ENCODE data around the gene FURIN. TPM values are rescaled to one million over a fixed set of nuclear protein-coding genes. Genes with fewer than 3 reads are reported as not detected.

Gene FURIN
- total and polyA plus RNA-seq, 2 of the 4 experiments (the other 2 are of a cell fraction): 34.8 to 54.3 TPM

DNA sequence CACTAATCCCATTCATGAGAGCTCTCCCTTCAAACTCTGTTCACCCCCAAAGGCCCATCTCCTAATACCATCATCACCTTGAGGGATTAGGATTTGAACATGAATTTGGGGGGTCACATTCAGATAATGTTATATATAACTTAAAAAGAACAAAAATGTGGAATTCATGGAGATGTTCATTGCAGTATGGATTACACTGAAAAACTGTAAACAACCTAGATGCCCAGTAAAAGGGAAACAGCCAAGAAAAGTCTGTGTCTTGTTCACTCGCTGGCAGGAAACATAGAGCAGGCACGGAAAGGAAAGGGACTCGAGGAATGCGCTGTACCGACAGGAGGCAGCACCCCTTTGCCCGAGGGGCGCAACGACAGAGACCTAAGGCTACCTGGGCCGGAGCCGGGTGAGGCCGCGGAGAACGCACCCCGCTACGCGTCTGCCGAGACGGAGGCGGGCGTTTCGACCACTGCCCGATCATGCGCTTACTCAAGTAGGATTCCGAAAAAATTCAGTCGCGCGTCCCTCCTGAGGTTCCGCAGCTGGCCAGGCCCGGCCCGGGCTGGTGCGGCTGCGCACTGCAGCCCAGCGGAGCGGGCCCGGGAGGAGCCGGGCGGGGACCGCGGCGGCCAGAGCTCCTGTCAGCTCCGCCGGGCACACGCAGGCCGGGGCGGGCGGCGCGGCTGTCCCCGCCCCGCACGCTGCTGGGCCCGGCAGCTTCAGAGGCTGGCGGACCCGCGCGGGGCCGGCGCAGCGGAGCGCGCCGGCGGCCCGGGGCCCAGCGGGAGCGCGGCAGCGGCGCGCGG is 33.9 kb downstream of the FURIN start:
- in situ Hi-C loops (cut with MboI; ENCODE audit: low sequenced_read_pairs) (no loop called here), dilution Hi-C loops (cut with HindIII; ENCODE audit: low sequenced_read_pairs, unreplicated experiment) (no loop called here), intact Hi-C loops (cut with micrococcal nuclease) (loop anchor here (2.0 kb wide), 1 partner anchor 33 kb away; the partner anchor contains the start of gene UNC45A)
- POLR2A ChIA-PET (ENCODE audit: unreplicated experiment): interaction anchor here (0.6 to 0.9 kb wide), 2 partner anchors 17 to 237 kb away, joined by 5 to 6 read pairs; no protein-coding TSS in a partner anchor
- Histone ChIP-seq H3K23ac (ENCODE audit: low read depth, low read length) (peak overlapping the region; percentile 39; the same call in 1 of the 2 replicates), H4K8ac (ENCODE audit: low read depth in 2 of 2, low read length in 2 of 2) (peak overlapping the region; percentile 21 to 97), H3K4ac (ENCODE audit: low read depth, low read length) (peak overlapping the region; percentile 78), H3K14ac (replicated peaks; ENCODE audit: low read depth, low read length) (peak overlapping the region; percentile 86), H3K4me2 (ENCODE audit: low read depth, low read length) (peak overlapping the region; percentile 68), H2BK15ac (ENCODE audit: low read depth, low read length) (0 out of 3 replicates have a peak overlapping the region, but pooled peaks have one; percentile 3), H4K91ac (ENCODE audit: insufficient read depth, low read depth, low read length) (peak overlapping the region; percentile 54; the same call in 1 of the 2 replicates), H3K9ac (ENCODE audit: low read depth, low read length) (peak overlapping the region; percentile 64), H3K9me3 (ENCODE audit: control insufficient read depth, insufficient read depth, low read length) (no peaks in the 10 kb centered on the region), H3K9me1 (ENCODE audit: insufficient read depth, low read length) (no peaks in the 10 kb centered on the region), H4K5ac (ENCODE audit: low read depth, low read length) (peak overlapping the region; percentile 15), H3K18ac (ENCODE audit: low read depth, low read length) (peak overlapping the region; percentile 1; the same call in 1 of the 2 replicates), H4K20me1 (ENCODE audit: insufficient read depth, low read length) (no peaks in the 10 kb centered on the region), H3K56ac (ENCODE audit: extremely low read depth, insufficient read depth, low read length) (peak overlapping the region; percentile 76; the same call in 1 of the 2 replicates), H2AK9ac (replicated peaks; ENCODE audit: low read depth, low read length, poor library complexity) (peak overlapping the region; percentile 60), H3K27me3 (ENCODE audit: control insufficient read depth, insufficient read depth, low read length) (no peaks in the 10 kb centered on the region), H2BK5ac (ENCODE audit: low read depth, low read length, poor library complexity, severe bottlenecking) (peak overlapping the region; percentile 32), H3K36me3 (ENCODE audit: control insufficient read depth, insufficient read depth, low read length) (peaks cover 17% of the 10 kb centered on the region; the same call in 1 of the 2 replicates), H2BK120ac (ENCODE audit: low read depth, low read length) (peak overlapping the region; percentile 74; the same call in 1 of the 2 replicates), H3K4me1 (ENCODE audit: control insufficient read depth, insufficient read depth, low read length) (peaks cover 4% of the 10 kb centered on the region; the same call in 1 of the 2 replicates), H2BK20ac (ENCODE audit: low read depth, low read length) (peak overlapping the region; percentile 3; the same call in 1 of the 2 replicates), H2AK5ac (ENCODE audit: low read depth, low read length) (no peak overlapping the region), H3K4me3 (ENCODE audit: insufficient read depth, low read depth, low read length) (peak overlapping the region; percentile 56), H3K79me1 (ENCODE audit: low read depth in 1 of 2, low read length in 2 of 2) (peaks cover 0 to 13% of the 10 kb centered on the region in 2 experiments; a peak in 2 of 4 replicates), H2AFZ (replicated peaks; ENCODE audit: low read length, poor library complexity) (peak overlapping the region; percentile 94), H3K27ac (ENCODE audit: insufficient read depth, low read length) (peak overlapping the region; percentile 71)
- peak; percentile 93 for ATAC-seq (ENCODE audit: low read depth)
- TF ChIP-seq SMC3 (IDR thresholded peaks at IDR 0.05; ENCODE audit: low read depth, low read length) (peak; percentile 38; the same call in 1 of the 2 replicates), MAFK (IDR thresholded peaks at IDR 0.05; ENCODE audit: low read depth, low read length) (no peak), MAZ (IDR thresholded peaks at IDR 0.05; ENCODE audit: borderline replicate concordance, low read depth, low read length) (no peak), CEBPB (IDR thresholded peaks at IDR 0.05; ENCODE audit: low read depth, low read length) (no peak), RFX5 (IDR thresholded peaks at IDR 0.05; ENCODE audit: low read depth, low read length) (no peak), RAD21 (IDR thresholded peaks at IDR 0.05; ENCODE audit: low read length) (peak; percentile 21; the same call in 1 of the 2 replicates)
- TF ChIP-seq, protein P1, sequence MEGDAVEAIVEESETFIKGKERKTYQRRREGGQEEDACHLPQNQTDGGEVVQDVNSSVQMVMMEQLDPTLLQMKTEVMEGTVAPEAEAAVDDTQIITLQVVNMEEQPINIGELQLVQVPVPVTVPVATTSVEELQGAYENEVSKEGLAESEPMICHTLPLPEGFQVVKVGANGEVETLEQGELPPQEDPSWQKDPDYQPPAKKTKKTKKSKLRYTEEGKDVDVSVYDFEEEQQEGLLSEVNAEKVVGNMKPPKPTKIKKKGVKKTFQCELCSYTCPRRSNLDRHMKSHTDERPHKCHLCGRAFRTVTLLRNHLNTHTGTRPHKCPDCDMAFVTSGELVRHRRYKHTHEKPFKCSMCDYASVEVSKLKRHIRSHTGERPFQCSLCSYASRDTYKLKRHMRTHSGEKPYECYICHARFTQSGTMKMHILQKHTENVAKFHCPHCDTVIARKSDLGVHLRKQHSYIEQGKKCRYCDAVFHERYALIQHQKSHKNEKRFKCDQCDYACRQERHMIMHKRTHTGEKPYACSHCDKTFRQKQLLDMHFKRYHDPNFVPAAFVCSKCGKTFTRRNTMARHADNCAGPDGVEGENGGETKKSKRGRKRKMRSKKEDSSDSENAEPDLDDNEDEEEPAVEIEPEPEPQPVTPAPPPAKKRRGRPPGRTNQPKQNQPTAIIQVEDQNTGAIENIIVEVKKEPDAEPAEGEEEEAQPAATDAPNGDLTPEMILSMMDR (conservative IDR thresholded peaks at IDR 0.05; ENCODE audit: low read depth, low read length): peak; percentile 61
- 0% methylated on average over 29 of the region's 71 CpGs; no CpG with 5 or more reads in 1 of the 2 experiments for WGBS, 2 experiments (ENCODE audit: extremely low coverage in 2 of 2, insufficient read length in 1 of 2)
- no TSS peak for BruUV-seq (replicated peaks)
- peak; percentile 78 for DNase-seq
- CTCF ChIA-PET: interaction anchor here (0.6 to 1.9 kb wide), 3 partner anchors 30 to 255 kb away, joined by 3 to 8 read pairs (median 5); partner anchors contain the start of gene HDDC3

All from IMR-90 (cell line).